HepG2 (cell line): ENCODE measurements around the gene SELPLG.

Source experiments
- CTCF ChIP-seq: sonication (generic); formaldehyde crosslinking; IDR thresholded peaks from 2 replicates; pipeline ENCODE4 v1.5.0; 2020; ENCODE audit warnings: mild to moderate bottlenecking, missing genetic modification reagents, moderate library complexity
- ERF ChIP-seq: IDR thresholded peaks from 2 replicates; pipeline ENCODE4 v1.6.1; 2018; ENCODE audit warnings: missing biosample characterization, missing genetic modification reagents
- EZH2 ChIP-seq: conservative IDR thresholded peaks from 2 replicates; pipeline ENCODE4 v1.6.1; 2012; ENCODE audit warnings: mild to moderate bottlenecking, low read depth, low read length, moderate library complexity
- FOXA3 ChIP-seq: IDR thresholded peaks from 2 replicates; pipeline ENCODE4 v1.6.1; 2016; ENCODE audit warnings: missing genetic modification reagents, missing compliant biosample characterization
- HDAC2 ChIP-seq: sonication (generic); formaldehyde crosslinking; IDR thresholded peaks from 2 replicates; pipeline ENCODE4 v1.4.0; 2020; ENCODE audit warnings: missing genetic modification reagents
- POLR2G ChIP-seq: fragments of 200-400 bp; formaldehyde crosslinking; IDR thresholded peaks from 2 replicates; pipeline ENCODE4 v1.6.1; 2018; ENCODE audit warnings: mild to moderate bottlenecking, low read depth, low read length, moderate library complexity
- STAT6 ChIP-seq: sonication (generic); formaldehyde crosslinking; IDR thresholded peaks from 2 replicates; pipeline ENCODE4 v1.4.0; 2020; ENCODE audit warnings: missing genetic modification reagents, mild to moderate bottlenecking, borderline replicate concordance
- ZBTB20 ChIP-seq: sonication (generic); formaldehyde crosslinking; IDR thresholded peaks from 2 replicates; pipeline ENCODE4 v1.8.1; 2023; ENCODE audit warnings: missing genetic modification reagents, low read depth, mild to moderate bottlenecking, borderline replicate concordance

DNA sequence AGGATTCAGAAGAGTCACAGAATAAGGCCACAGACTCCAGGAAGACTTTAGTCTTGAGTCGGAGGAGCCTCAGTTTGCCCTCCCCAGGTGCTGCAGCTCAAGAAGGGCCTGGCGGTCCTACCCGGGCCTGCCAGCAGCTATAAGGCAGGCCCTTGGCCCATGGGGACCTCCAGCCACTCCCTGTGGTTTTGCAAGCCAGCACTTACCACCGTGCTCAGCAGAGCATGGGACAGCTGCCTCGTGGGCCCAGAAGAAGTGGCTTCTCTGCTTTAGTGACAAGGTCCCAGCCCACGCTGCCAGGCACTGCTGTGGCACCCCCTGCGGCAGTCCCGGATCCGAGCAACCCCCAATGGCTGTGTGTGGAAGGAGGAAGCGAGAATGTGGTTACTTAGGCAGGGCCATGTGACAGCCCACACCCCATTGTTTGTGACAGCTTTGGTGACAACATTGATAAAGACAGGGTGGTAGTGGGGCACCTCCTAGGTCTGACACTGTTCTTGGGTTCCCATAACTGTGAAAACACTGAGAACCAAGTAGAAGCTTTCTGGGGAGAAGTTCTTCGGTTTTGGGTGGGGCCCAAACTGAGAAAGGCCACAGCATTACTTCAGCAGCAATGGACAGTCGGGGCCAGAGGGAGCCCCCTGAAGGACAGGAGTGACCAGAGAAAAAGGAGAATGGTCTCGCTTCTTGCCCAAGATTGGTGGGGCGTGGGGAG, at the start of gene SELPLG:
- TF ChIP-seq EZH2 (no peak), STAT6 (CRISPR knock-in tag) (no peak), CTCF (CRISPR knock-in tag) (no peak), HDAC2 (no peak), ZBTB20 (no peak), ERF (CRISPR knock-in tag) (no peak), POLR2G (no peak), FOXA3 (CRISPR knock-in tag) (no peak)
